DMS153 (cell line): ENCODE data around the gene THPO.

ENCODE experiments used
- DNase-seq: peaks from one replicate; lab custom pipeline; 2025; lab: John Stamatoyannopoulos, UW

The THPO gene

GRCh38 chr3:184377882-184378445, at the start of gene THPO:
Gene THPO, minus strand, starts transcription at chr3:184378207. Its CDS starts 1,948 bp downstream, at chr3:184376259.
- no peak for DNase-seq

GRCh38 chr3:184426691-184427141, 48.7 kb upstream of the THPO start:
- no peak for DNase-seq

- no peak for DNase-seq
Measured at GRCh38 chr3:184423561-184423960, 45.6 kb upstream of the THPO start.

DNA sequence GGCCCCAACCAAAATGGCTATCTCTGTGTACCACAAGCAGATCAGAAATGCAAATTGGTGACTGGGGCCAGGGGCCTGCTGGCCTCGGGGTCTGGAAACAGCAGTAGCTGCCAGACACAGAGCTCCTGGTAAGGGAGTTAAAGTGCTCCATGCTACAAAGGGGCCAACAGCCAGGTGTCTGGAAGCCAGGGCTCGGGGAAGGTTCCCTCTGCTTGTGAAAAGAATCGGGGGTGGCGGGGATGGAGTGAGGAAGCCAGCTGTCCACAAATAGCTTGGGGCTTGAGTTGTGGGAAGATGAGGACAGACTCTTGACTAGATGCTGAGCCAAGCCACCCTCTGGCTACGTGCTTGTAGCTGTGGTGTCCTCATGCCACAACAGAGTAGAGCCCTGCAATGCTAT, 41.2 kb upstream of the THPO start:
- no peak for DNase-seq

DNA sequence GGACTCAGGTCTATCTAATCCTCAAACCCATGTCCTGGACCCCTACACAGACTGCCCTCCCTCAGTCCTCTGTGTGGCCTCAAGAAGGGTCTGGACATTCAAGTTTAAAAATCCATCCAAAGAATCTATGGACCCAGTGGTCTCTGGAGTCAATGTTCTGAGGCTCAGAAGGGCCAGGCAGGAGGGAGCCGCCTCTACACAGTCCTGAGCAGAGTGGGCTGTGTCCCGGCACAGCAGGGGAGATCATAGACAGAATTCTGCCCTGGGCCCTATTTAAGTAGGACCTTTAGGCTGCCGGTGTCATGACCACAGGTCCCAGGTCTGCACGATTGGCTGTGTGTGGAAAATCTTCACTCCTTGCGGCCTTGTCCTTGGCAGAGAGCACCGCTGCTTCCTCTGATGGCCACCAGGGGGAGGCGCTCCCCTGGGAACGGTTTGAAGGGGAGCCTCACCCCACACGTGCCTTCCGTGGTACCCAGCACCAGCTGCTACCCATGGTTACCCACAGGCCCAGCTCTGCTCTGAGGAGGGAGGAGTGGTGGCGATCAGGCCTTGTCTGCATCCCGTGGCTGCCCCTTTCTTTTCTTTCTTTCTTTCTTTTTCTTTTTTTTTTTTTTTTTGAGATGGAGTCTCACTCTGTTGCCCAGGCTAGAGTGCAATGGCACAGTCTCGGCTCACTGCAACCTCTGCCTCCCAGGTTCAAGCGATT, 39.8 kb upstream of the THPO start:
- DNase-seq, result peak; percentile 28

DNA sequence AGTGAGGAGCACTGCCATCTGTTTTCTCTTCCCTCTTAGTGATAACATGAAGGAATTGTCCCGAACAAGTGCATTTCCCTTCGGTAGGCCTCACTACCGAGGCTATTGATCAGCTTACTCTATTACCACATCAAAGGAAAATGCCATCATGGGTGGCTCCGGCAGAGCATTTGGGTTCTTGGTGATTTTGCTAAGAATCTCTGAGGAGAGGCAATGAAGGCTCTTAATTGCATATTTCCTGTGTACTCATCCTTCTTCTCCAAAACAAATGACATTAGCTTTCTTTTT, 37.1 kb upstream of the THPO start:
- no peak for DNase-seq

- DNase-seq, result no peak
Measured at GRCh38 chr3:184414418-184415202, 36.6 kb upstream of the THPO start.

- DNase-seq, result no peak
Measured at GRCh38 chr3:184409946-184410500, 32.0 kb upstream of the THPO start.

GRCh38 chr3:184409331-184409926, 31.4 kb upstream of the THPO start:
- no peak for DNase-seq

DNA sequence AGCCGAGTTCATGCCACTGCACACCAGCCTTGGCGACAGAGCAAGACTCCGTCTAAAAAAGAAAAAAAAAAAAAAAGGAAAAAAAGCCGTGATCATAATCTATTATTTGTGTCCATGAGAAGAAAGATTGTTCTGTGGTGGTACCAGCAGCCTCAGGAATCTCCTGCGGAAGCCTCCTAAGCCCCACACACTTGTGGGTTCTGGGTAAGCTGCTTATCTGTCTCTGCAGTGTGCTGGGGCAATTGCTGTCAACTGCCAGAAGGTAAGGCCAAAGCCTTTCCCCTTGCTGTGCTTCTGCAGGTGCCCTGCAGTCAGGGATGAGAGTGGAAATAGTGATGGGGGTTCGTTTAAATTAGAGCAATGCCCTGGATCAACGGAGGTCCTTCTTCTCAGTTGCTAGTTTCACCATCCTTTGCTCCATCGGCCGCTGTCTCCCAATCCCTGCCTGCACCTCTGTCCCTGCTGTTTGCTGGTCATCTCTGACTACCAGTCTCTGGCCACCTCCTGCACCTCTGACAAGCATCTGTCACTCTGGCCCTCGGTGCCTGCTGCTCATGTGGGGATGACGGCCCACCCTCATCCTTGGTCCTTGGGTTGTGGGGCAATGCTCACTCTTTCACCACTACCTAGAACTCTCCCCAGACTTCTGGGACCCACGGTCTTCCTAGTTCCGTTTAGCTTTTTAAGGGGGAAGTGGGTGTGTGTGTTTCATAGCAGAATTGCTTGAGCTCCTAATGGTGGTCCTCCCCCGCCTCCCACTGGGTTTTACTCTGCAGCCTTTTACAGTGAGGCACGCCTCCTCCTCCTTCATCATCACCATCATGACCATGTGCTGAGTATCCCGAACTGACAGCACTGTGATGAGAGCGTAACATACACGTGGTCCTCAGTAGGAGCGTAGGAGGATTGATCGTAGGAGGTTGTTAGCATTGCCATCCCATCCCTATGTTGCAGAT, 27.3 kb upstream of the THPO start:
- DNase-seq, result no peak

GRCh38 chr3:184399410-184399809, 21.4 kb upstream of the THPO start:
- no peak for DNase-seq

DNA sequence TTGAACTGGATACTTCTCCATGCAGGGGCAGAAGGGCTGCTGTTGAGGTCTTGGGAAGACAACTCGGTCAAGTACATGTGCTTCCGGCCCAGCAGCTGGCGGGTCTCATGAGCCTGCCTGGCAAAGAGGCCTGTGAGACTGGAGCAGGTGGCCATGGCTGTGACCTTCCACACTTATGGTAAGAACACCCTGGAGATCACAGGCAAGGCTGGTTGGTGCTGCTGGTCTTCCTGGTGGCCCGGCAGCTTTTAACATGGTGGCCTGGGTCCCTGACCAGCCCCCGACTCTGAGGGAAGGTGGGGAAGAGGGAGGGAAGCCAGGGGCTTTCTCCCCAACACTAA, 17.3 kb upstream of the THPO start:
- no peak for DNase-seq

DNA sequence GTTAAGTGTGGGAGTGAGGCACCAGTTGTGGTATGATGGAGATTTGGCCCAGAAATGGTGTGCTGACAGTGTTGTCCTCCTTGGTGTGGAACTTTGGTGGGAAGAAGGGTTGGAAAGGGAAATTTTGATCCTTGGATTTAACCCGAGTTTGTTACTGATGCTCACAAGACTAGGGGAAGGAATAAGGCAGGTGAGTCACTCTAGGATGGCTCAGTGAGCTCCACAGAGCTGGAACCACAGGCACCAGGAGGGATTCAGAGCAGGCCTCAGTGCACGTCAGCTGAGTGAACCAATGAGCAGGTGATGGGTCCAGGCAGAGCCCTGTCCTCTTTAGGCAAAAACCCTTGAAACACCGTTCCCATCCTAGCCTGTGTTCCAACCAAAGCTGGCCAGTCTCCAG, 13.3 kb upstream of the THPO start:
- no peak for DNase-seq

DNA sequence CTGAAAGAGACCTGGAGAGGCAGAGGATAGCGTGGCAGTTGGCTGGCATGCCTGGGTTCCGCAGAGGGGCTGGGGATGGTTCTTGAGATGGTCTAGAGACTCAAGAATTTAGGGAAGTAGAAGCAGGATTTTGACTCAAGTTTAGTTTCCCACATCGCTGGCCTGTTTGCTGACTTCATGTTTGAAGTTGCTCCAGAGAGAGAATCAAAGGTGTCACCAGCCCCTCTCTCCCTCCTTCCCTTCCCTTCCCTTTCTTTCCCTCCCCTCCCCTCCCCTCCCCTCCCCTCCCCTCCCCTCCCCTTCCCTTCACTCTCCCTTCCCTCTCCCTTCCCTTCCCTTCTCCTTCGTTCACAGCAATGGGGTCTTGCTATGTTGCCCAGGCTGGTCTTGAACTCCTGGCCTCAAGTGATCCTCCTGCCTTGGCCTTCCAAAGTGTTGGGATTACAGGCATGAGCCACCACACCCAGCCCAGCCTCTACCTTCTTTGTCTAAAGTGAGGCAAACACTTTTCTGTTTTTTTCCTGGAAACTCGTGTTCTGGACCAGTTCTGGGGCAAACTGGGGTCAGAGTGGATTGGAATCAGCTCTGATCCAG, 12.0 kb upstream of the THPO start:
- no peak for DNase-seq

GRCh38 chr3:184389384-184389783, 11.4 kb upstream of the THPO start:
- DNase-seq, result no peak

DNA sequence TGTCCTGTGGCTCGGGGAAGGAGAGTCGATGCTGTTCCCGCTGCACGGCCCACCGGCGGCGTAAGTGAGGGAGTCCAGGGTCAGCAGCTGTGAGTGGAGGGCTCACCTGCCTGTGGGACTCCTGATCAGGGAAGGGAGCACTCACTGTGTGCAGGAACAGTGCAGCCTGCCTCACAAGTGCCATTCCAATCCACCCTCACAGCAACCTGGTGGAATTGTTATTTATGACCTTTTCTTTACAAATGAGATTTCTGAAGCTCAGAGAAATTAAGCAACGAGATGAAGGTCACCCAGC, 10.9 kb upstream of the THPO start:
- DNase-seq, result no peak

- no peak for DNase-seq
Measured at GRCh38 chr3:184388164-184388935, 10.3 kb upstream of the THPO start.

DNA sequence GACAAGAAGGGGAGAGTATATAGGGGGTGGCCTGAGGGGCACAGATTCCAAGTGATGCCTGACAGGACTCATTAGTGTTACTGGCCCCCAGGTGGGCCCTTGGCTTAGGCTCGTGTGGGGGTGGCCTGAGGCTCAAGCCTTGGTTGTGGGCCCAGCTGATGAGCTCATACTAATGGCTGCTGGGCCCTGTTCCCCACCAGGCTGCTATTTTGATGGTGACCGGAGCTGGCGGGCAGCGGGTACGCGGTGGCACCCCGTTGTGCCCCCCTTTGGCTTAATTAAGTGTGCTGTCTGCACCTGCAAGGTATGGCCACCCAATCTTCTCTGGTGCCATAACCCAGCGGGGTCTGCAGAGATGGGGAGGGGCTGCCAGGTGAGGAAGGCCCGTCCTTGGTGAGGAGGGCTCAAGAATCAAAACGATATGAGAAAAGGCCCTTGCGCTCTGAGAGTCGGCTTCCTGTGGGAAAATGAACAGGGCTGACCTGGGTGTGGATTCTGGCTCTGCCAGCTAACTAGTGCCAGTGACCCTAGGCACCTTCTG, 9.2 kb upstream of the THPO start:
- DNase-seq, result no peak

DNA sequence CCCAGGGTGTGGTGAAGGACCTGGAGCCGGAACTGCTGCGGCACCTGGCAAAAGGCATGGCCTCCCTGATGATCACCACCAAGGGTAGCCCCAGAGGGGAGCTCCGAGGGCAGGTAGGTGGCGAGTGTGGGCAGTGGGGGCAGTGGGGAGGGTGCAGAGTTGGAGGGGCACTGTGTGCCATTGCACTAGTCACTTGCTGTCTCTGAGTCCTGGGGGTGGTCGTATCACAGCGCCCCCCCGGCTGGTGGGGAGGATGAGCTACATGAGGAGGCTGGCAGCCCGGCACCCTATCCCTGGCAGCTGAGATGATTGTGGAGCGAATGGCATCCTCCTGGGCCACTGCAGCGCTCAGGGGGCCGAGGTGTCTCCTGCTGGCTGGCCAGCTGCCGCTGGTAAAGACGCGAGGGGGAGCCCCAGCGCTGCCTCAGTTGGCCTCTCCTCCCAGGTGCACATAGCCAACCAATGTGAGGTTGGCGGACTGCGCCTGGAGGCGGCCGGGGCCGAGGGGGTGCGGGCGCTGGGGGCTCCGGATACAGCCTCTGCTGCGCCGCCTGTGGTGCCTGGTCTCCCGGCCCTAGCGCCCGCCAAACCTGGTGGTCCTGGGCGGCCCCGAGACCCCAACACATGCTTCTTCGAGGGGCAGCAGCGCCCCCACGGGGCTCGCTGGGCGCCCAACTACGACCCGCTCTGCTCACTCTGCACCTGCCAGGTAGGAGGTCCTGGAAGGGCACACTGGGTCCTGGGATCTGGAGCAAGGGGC, 8.2 kb upstream of the THPO start:
- no peak for DNase-seq
